Measurements from ENCODE around the gene DHRS2.

GRCh38 chr14:23643533-23644194 lies 7.5 kb downstream of the DHRS2 start:
- no peak for TF ChIP-seq EP300 (IDR thresholded peaks at IDR 0.05)
- TF ChIP-seq CTCF (IDR thresholded peaks at IDR 0.05), result no peak

Measured in stomach (tissue), 4 donors.